ENCODE measurements around the gene KPNA4. TPM values are rescaled to one million over a fixed set of nuclear protein-coding genes. Genes with fewer than 3 reads are reported as not detected.
"Not testable (repeated sequence)": the region's sequence is repeated elsewhere in the genome, so short reads cannot be mapped to it uniquely, and the experiment has no call there.

Gene KPNA4
- total and polyA plus RNA-seq, 8 donors: 47.2 to 64.2 (median 58.6) TPM

DNA sequence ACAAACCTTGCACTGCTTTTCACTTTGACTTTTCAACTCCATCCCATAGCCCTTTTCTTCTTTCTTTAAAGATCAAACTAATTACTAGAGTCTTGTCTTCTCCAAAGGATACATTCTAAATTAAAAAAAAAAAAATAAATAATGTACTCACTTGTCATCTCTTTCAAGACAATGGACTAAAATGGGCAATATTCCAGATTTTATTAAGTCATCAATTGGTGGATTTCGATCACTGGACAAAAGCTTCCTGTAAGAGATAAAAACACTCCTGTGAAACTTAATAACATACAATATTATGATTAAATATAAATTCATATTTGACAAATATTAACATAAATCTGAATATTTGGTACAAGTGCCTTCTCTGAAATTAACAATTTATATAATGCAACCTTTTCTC lies 34.1 kb downstream of the KPNA4 start:
- Histone ChIP-seq H3K27me3 (no peaks in the 10 kb centered on the region), H3K4me3 (no peak overlapping the region), H3K27ac (no peak overlapping the region), H3K4me1 (no peaks in the 10 kb centered on the region), H3K9me3 (no peaks in the 10 kb centered on the region), H3K36me3 (peaks cover 4 to 94% of the 10 kb centered on the region in 2 donors)
- TF ChIP-seq, protein P1, sequence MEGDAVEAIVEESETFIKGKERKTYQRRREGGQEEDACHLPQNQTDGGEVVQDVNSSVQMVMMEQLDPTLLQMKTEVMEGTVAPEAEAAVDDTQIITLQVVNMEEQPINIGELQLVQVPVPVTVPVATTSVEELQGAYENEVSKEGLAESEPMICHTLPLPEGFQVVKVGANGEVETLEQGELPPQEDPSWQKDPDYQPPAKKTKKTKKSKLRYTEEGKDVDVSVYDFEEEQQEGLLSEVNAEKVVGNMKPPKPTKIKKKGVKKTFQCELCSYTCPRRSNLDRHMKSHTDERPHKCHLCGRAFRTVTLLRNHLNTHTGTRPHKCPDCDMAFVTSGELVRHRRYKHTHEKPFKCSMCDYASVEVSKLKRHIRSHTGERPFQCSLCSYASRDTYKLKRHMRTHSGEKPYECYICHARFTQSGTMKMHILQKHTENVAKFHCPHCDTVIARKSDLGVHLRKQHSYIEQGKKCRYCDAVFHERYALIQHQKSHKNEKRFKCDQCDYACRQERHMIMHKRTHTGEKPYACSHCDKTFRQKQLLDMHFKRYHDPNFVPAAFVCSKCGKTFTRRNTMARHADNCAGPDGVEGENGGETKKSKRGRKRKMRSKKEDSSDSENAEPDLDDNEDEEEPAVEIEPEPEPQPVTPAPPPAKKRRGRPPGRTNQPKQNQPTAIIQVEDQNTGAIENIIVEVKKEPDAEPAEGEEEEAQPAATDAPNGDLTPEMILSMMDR (IDR thresholded peaks at IDR 0.05): no peak
- intact Hi-C loops (cut with DNase I): no loop called here
- DNase-seq (no peak), ATAC-seq (no peak)

DNA sequence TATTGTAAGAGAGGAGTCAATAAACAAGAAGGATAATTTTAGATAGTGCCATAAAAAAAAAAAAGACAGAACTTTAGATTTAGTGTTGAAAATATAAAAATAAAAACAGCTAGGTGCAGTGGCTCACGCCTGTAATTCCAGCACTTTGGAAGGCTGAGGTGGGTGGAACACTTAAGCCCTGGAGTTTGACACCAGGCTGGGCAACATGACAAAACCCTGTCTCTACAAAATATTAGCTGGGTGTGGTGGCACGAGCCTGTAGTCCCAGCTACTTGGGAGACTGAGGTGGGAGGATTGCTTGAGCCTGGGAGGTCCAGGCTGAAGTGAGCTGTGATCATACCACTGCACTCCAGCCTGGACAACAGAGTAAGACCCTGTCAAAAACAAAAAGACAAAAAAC lies 49.0 kb downstream of the KPNA4 start:
- ATAC-seq; H3K27me3 ChIP-seq; H3K4me1 ChIP-seq; H3K9me3 ChIP-seq; intact Hi-C loops (cut with DNase I); H3K4me3 ChIP-seq; H3K27ac ChIP-seq: not testable (repeated sequence)
- DNase-seq: peak in 1 of 4 donors; percentile 5
- H3K36me3 ChIP-seq: peaks cover 0 to 98% of the 10 kb centered on the region in 2 donors

DNA sequence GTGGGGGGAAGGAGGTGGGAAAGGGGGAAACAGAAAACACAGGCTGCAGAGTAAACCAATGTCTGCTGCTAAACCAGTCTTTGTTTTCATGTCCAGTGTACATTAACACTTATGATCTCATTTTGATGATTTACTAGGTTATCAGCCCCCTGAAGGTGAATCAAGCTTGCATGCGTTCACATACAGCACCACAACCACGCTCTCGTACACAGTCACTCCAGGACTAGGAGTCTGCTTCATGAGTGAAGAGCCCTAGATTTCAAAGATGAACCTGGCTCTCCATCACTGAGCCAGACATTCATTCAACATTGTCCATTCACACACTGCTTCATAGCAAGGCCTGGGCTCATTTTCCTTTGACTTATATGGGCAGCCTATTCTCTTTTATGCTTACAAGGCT lies 64.0 kb downstream of the KPNA4 start:
- no peak for DNase-seq
- intact Hi-C loops (cut with DNase I): no loop called here
- H3K4me3 ChIP-seq: no peak overlapping the region

DNA sequence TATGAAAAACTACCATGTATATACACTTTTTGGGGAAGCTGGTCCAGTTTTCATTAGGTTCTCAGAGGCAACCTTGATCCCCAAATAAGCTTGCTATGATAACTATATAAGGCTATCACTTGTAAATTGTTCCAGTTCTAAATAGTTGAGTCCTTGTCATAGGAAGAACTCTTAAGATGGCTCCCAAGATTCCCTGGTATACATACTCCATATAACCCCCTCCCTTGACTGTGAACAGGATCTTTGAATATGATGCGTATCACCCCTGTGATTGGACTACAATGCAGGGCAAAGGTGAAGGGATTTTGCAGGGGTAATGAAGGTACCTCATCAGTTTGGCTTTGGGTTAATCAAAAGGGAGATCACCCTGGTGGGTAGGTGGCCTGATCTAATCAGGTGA lies 67.2 kb downstream of the KPNA4 start:
- H3K36me3 ChIP-seq: peaks cover 0 to 60% of the 10 kb centered on the region in 2 donors
- DNase-seq (no peak), ATAC-seq (no peak)
- H3K4me3 ChIP-seq: no peak overlapping the region
- intact Hi-C loops (cut with DNase I): no loop called here
- H3K27ac ChIP-seq: no peak overlapping the region
- no peaks in the 10 kb centered on the region for H3K4me1 ChIP-seq
- TF ChIP-seq, protein P1 (IDR thresholded peaks at IDR 0.05): no peak
- H3K27me3 ChIP-seq: no peaks in the 10 kb centered on the region
- H3K9me3 ChIP-seq: no peaks in the 10 kb centered on the region

More for the DNA sequence above, 64.0 kb downstream of the KPNA4 start:
- ATAC-seq: no peak
- TF ChIP-seq, protein P1 (IDR thresholded peaks at IDR 0.05): no peak
- H3K9me3 ChIP-seq: no peaks in the 10 kb centered on the region
- peaks cover 0 to 86% of the 10 kb centered on the region in 2 donors for H3K36me3 ChIP-seq
- H3K27me3 ChIP-seq: no peaks in the 10 kb centered on the region
- no peaks in the 10 kb centered on the region for H3K4me1 ChIP-seq
- no peak overlapping the region for H3K27ac ChIP-seq

DNA sequence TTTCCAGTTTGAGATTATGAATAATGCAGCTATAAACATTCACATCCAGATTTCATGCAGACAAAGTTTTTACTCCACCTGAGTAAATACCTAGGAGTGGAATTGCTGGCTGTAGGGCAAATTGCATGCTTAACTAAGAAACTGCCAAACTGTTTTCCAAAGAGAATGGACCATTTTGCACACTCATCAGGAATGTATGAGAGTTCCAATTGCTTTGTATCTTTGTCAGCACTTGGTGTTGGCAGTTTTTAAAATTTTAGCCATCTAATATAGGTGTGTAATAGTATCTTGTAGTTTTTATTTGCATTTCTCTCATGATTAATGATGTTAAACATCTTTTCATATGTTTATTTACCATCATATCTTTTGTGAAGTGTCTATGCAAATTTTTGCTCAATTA lies 75.2 kb downstream of the KPNA4 start:
- intact Hi-C loops (cut with DNase I): no loop called here
- DNase-seq: no peak
- no peak for ATAC-seq
- TF ChIP-seq, protein P1 (IDR thresholded peaks at IDR 0.05): no peak
- Histone ChIP-seq H3K4me1 (no peaks in the 10 kb centered on the region), H3K36me3 (no peaks in the 10 kb centered on the region), H3K9me3 (no peaks in the 10 kb centered on the region), H3K4me3 (no peak overlapping the region), H3K27ac (no peak overlapping the region), H3K27me3 (no peaks in the 10 kb centered on the region)

DNA sequence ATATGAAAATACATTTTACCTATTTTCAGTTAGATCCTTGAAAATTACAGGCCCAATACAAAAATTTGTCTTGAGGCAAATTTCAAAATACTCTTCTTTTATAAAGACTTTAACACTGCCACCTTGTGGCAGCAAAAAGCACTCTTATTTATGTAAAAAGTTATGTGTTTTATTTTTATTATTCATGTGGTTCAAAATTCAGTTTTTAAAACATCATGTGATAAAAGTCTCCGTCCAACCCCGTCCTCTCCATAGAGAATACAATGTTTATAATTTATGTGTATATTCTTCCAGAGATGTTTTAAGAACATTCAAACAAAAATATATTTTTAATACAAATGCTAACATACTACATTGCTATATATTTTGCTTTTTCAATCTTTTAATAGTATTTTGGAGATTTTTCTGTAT lies 78.9 kb downstream of the KPNA4 start:
- Histone ChIP-seq H3K27me3 (no peaks in the 10 kb centered on the region), H3K4me3 (no peak overlapping the region), H3K27ac (no peak overlapping the region), H3K9me3 (no peaks in the 10 kb centered on the region), H3K36me3 (no peaks in the 10 kb centered on the region), H3K4me1 (no peaks in the 10 kb centered on the region)
- ATAC-seq: peak; percentile 41
- peak in 2 of 4 donors; percentile 18 to 54 for DNase-seq
- intact Hi-C loops (cut with DNase I): no loop called here
- TF ChIP-seq, protein P1 (IDR thresholded peaks at IDR 0.05): peak; percentile 46 to 64

Measured in left lung (tissue), 10 donors.